HG03045 (cell line): Measurements from ENCODE around the gene FAM227B.
"Not testable (repeated sequence)": the region's sequence is repeated elsewhere in the genome, so short reads cannot be mapped to it uniquely, and the experiment has no call there.

ENCODE experiments used
- ATAC-seq: cut with Tn5 transposase; IDR thresholded peaks from one replicate; pipeline ENCODE4 v1.9.1; 2021; ENCODE audit warnings: mild to moderate bottlenecking, moderate library complexity; ENCODE audit not compliant: unreplicated experiment

FAM227B gene

GRCh38 chr15:49620658-49621368, at the start of gene FAM227B, which contains the start of gene DTWD1:
Gene FAM227B (minus strand): TSS chr15:49620818. CDS start chr15:49615171, 5,647 bp downstream.
Gene DTWD1 (plus strand): TSS chr15:49621048. CDS start chr15:49625168, 4,120 bp downstream.
- peak; percentile 99 for ATAC-seq

- no peak for ATAC-seq
Measured at GRCh38 chr15:49669288-49669687, 48.7 kb upstream of the FAM227B start.

GRCh38 chr15:49666486-49666885, 45.9 kb upstream of the FAM227B start:
- not testable (repeated sequence) for ATAC-seq

GRCh38 chr15:49664716-49665115, 44.1 kb upstream of the FAM227B start:
- ATAC-seq: no peak

- no peak for ATAC-seq
Measured at GRCh38 chr15:49656734-49657133, 36.1 kb upstream of the FAM227B start.

DNA sequence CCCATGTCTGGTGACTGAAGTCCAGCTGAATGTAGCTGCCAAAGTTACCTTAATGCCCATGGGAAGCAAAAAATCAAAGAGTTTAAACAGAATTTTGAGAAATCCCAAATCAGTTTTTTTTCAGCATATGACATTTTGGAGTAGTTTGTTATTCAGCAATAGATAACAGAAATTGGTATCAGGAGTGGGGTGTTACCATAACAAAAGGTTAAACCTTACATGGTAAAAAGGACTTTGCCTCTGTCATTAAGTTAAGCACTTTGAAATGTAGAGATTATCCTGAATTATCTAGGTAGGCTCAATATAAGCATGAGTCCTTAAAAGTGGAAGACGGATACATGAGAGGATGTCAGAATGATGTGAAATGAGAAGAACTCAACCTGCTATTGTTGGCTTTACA, 32.3 kb upstream of the FAM227B start:
- ATAC-seq: no peak

GRCh38 chr15:49650676-49651075, 30.1 kb upstream of the FAM227B start:
- ATAC-seq: no peak

GRCh38 chr15:49649987-49650386, 29.4 kb upstream of the FAM227B start:
- ATAC-seq: no peak

DNA sequence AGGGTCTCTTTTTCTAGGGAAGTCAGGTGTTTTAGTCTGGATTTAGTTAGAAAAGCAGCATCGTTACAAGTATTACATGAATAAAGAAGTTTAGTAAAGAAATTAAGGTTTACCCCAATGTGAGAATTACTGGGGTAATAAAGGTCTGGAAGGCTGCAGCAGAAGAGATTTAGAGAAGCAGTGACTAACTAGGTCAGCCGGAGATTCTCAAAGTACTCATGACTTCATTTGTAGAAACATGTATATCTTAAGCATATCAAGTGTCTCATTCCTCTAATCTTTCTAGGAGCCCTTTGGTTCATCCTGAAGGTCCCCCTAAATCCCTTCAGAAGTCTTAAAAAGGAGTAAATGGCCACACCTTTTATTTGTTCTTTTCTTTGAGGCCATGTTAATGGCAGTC, 26.3 kb upstream of the FAM227B start:
- no peak for ATAC-seq

- no peak for ATAC-seq
Measured at GRCh38 chr15:49645941-49646340, 25.3 kb upstream of the FAM227B start.

GRCh38 chr15:49645277-49645676, 24.7 kb upstream of the FAM227B start:
- no peak for ATAC-seq

DNA sequence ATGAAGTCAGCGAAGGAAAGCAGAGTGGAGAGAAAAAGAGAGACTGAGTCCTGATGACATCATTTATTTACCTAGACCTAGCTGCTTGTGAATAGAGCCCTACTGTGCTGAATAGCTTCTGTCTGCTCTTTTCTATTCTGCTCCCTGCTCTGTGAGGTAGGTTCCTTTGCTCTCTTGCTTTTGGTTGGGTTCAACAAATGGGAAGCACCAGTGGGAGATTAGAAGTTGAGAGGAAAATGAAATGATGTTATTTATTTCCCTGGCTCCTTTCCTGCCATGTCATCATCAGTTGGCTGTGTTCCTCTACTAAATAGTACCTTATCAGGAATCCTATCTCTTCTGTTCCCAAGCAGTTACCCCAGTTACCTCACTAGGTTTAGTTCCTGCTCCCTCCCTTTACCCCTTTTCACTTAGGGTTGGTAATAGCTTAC, 23.8 kb upstream of the FAM227B start:
- no peak for ATAC-seq

DNA sequence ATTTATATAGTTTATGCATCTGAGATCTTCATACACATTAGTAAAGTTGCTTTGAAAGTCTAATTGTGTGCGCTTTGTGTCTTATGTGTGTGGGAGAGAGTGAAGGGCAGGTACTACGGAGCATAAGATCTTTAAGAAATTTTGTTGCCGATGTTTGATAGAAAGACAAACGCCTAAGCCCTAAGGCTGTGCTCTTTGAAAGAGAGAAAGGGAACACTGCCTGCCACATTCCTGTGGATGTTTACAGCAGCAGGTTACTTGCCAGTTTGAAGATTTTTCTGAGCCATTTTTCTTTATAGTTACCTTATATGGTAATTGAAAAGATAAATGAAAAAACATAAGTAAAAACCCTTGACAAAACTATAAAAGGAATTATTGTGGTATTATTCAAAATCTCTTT, 17.2 kb upstream of the FAM227B start:
- no peak for ATAC-seq

- no peak for ATAC-seq
Measured at GRCh38 chr15:49628379-49628778, 7.8 kb upstream of the FAM227B start.

DNA sequence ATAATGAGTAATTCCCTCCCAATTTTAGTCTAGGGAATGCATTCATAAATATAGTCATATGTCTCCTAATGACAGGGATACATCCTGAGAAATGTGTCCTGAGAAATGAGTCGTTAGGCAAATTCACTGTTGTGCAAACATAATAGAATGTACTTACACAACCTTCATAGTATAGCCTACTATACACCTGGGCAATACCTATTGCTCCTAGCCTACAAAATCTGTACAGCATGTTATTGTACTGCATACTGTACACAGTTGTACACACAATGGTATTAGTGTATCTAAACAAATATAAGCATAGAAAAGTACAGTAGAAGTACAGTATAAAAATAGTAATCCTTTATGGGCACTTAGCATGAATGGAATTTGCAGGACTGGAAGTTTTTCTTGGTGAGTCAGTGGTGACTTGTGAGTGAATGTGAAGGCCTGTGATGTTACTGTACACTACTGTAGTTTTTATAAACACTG, 6.8 kb upstream of the FAM227B start:
- no peak for ATAC-seq

- no peak for ATAC-seq
Measured at GRCh38 chr15:49625460-49626036, 4.9 kb upstream of the FAM227B start.

GRCh38 chr15:49624056-49624455, 3.4 kb upstream of the FAM227B start:
- ATAC-seq: no peak

DNA sequence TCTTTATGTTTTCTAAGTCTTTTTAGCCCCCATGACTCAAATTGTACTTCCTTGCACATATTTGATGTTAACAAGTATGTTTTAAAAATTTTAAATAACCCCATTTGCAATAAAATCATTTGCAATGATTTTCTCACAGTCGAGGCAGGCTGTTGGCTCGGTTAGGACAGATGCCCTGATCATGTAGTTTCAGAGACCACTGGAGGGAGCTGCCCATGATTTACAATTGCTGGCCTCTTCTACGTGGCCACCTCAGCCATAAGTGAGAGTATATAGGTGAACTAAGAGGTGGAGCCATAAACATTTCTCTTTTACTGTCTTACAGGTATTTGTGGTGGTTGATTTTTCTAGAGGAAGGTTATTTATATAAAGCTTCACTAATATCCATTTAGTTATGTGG, 1.9 kb upstream of the FAM227B start:
- no peak for ATAC-seq

DNA sequence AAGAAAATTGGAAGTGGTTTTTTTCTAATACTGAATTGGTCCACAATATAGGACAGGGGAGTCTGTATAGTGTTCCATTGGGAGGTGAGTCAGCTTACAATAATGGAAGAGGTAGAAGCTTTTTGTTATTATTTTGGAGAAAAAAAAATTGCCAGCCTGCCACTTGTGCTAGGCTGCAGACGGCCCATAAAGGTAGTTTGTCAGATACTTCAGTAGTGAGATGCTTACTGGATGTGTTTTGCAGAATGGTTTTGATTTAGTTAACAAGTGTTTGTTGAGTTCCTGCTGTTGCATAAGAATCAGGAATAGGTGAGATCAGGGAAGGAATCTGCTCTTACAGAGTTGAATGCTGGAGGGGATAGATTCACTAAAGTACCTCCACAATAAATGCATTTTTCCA, 1.3 kb upstream of the FAM227B start:
- no peak for ATAC-seq

- no peak for ATAC-seq
Measured at GRCh38 chr15:49621401-49621811, 788 bp upstream of the FAM227B start.

DNA sequence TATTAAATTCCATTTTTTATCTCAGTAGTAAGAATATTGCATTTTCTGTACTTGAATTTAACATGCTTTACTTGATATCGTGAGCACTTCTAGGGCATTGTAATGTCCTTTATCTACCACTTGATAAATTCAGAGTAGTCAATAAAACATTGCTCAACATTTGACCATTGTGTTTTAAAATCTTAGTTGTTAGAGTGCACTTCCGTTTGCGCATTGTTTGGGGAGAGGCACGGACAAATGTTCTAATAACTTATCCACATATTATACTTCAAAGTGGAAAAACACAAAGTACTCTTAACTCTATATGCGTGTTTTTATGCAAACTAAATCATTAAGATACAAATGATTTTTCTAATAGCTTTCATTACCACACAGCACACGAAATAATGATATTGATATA, 419 bp downstream of the FAM227B start:
- no peak for ATAC-seq

GRCh38 chr15:49619226-49619625, 1.4 kb downstream of the FAM227B start:
- ATAC-seq: no peak
